HEK293 (cell line): ENCODE results near the gene C11orf21.

Experiments used
- CTCF ChIA-PET: fragments of 350-600 bp; formaldehyde crosslinking; extraction: SDS; loops from one replicate; lab custom pipeline; 2021; ENCODE audit warnings: antibody characterized with exemption; lab: Yijun Ruan, JAX
- POLR2A ChIA-PET: fragments of 300-600 bp; formaldehyde crosslinking; extraction: SDS; loops from one replicate; lab custom pipeline; 2020; ENCODE audit warnings: antibody characterized with exemption, inconsistent platforms; lab: Yijun Ruan, JAX
- H3K27ac ChIP-seq: fragments of 200-500 bp; sonication (Bioruptor generic); 2 replicates; pipeline ENCODE4 v1.5.1; 2014; ENCODE audit warnings: low read depth, low read length, control low read depth, inconsistent platforms; ENCODE audit errors: extremely low read depth
- H3K36me3 ChIP-seq, 2 experiments: fragments of 200-500 bp in 1 of 2; sonication (Bioruptor generic) in 1 of 2; 1 replicate in 1 of 2; 2 replicates in 1 of 2; pipeline ENCODE4 v1.5.1; 2014 to 2017; ENCODE audit warnings: inconsistent platforms in 2 of 2, low read length in 2 of 2; ENCODE audit not compliant: control insufficient read depth in 2 of 2, insufficient read depth in 1 of 2
- H3K4me1 ChIP-seq: fragments of 200-500 bp; sonication (Bioruptor generic); 2 replicates; pipeline ENCODE4 v1.5.1; 2014; ENCODE audit warnings: mild to moderate bottlenecking, low read length, inconsistent platforms; ENCODE audit not compliant: control insufficient read depth, insufficient read depth
- H3K4me3 ChIP-seq: 2 replicates; pipeline ENCODE4 v1.5.1; 2011; ENCODE audit warnings: low read depth, mild to moderate bottlenecking, control low read depth, low read length, moderate library complexity
- H3K9me3 ChIP-seq: fragments of 200-500 bp; sonication (Bioruptor generic); 2 replicates; pipeline ENCODE4 v1.5.1; 2014; ENCODE audit warnings: low read depth, low read length, inconsistent platforms; ENCODE audit not compliant: control insufficient read depth, insufficient read depth
- KLF10 ChIP-seq: fragments of 450-650 bp; IDR thresholded peaks from 2 replicates; pipeline ENCODE4 v1.5.1; 2018; ENCODE audit warnings: missing biosample characterization, mild to moderate bottlenecking, missing genetic modification characterization
- WT1 ChIP-seq: fragments of 450-650 bp; formaldehyde crosslinking; IDR thresholded peaks from 2 replicates; pipeline ENCODE4 v1.5.1; 2016; ENCODE audit warnings: missing biosample characterization, missing genetic modification characterization
- ZBTB1 ChIP-seq: fragments of 450-650 bp; formaldehyde crosslinking; IDR thresholded peaks from 2 replicates; pipeline ENCODE4 v1.5.1; 2016; ENCODE audit warnings: missing biosample characterization, missing genetic modification characterization
- ZNF174 ChIP-seq: fragments of 450-650 bp; formaldehyde crosslinking; IDR thresholded peaks from 2 replicates; pipeline ENCODE4 v1.5.0; 2017; ENCODE audit warnings: missing biosample characterization, mild to moderate bottlenecking, missing genetic modification characterization
- ZNF211 ChIP-seq: fragments of 450-650 bp; formaldehyde crosslinking; IDR thresholded peaks from 2 replicates; pipeline ENCODE4 v1.5.1; 2016; ENCODE audit warnings: low read depth, missing biosample characterization, missing genetic modification characterization
- ZNF274 ChIP-seq, 2 experiments: fragments of 200-500 bp in 1 of 2; fragments of 450-650 bp in 1 of 2; sonication (Bioruptor generic) in 1 of 2; formaldehyde crosslinking in 1 of 2; IDR thresholded peaks; 2 replicates each; pipeline versions ENCODE4 v1.5.1 to v1.6.1; 2014 to 2016; ENCODE audit warnings: borderline replicate concordance in 1 of 2, inconsistent platforms in 1 of 2, low read length in 1 of 2, missing biosample characterization in 1 of 2, missing genetic modification characterization in 1 of 2
- ZNF311 ChIP-seq: fragments of 450-650 bp; formaldehyde crosslinking; IDR thresholded peaks from 2 replicates; pipeline ENCODE4 v1.5.1; 2017; ENCODE audit warnings: missing biosample characterization, missing genetic modification characterization, borderline replicate concordance
- ZNF335 ChIP-seq: fragments of 450-650 bp; formaldehyde crosslinking; conservative IDR thresholded peaks from 2 replicates; pipeline ENCODE4 v1.5.1; 2016; ENCODE audit warnings: missing biosample characterization, missing genetic modification characterization
- ZNF37A ChIP-seq: fragments of 450-650 bp; IDR thresholded peaks from 2 replicates; pipeline ENCODE4 v1.5.1; 2018; ENCODE audit warnings: missing biosample characterization, missing genetic modification characterization
- ZNF571 ChIP-seq: fragments of 450-650 bp; formaldehyde crosslinking; IDR thresholded peaks from 2 replicates; pipeline ENCODE4 v1.5.0; 2017; ENCODE audit warnings: missing biosample characterization, missing genetic modification characterization
- ZNF629 ChIP-seq: fragments of 450-650 bp; formaldehyde crosslinking; IDR thresholded peaks from 2 replicates; pipeline ENCODE4 v1.5.1; 2017; ENCODE audit warnings: missing biosample characterization, missing genetic modification characterization
- ZNF707 ChIP-seq: fragments of 450-650 bp; formaldehyde crosslinking; IDR thresholded peaks from 2 replicates; pipeline ENCODE4 v1.5.1; 2016; ENCODE audit warnings: missing biosample characterization, missing genetic modification characterization
- TF ChIP-seq, protein P1 (sequence below): fragments of 450-650 bp; formaldehyde crosslinking; IDR thresholded peaks from 2 replicates; pipeline ENCODE4 v1.5.1; 2016; ENCODE audit warnings: missing biosample characterization, missing genetic modification characterization
- TF ChIP-seq, protein P2 (sequence below): fragments of 450-650 bp; formaldehyde crosslinking; IDR thresholded peaks from 2 replicates; pipeline ENCODE4 v1.5.1; 2017; ENCODE audit warnings: missing biosample characterization, mild to moderate bottlenecking, missing genetic modification characterization, moderate library complexity
- TF ChIP-seq, protein P3 (sequence below): fragments of 450-650 bp; formaldehyde crosslinking; IDR thresholded peaks from 2 replicates; pipeline ENCODE4 v1.5.1; 2017; ENCODE audit warnings: missing biosample characterization, missing genetic modification characterization
- TF ChIP-seq, protein P4 (sequence below): fragments of 450-650 bp; formaldehyde crosslinking; IDR thresholded peaks from 2 replicates; pipeline ENCODE4 v1.5.1; 2016; ENCODE audit warnings: missing biosample characterization, missing genetic modification characterization, borderline replicate concordance
- TF ChIP-seq, protein P5 (sequence below): fragments of 450-650 bp; formaldehyde crosslinking; IDR thresholded peaks from 2 replicates; pipeline ENCODE4 v1.5.1; 2016; ENCODE audit warnings: missing biosample characterization, missing genetic modification characterization

Gene C11orf21

DNA sequence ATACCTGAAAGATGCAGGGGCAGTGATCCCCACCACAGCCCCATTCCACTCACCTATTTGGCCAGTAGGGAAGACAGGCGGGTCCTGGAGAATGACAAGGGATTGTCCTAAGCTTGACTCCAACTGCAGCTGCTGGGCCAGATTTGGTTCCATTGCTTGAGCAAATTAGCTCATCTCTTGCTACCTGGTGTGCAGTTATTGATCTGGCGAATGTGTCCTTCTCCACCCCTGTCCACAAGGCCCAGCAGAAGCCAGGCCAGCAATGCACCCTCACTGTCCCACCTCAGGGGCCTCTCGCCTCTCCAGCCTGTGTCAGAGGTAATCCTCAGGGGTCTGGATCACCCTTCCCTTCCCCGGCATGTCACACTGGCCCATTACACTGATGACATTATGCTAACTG, 23.4 kb upstream of the C11orf21 start:
- ChIA-PET CTCF (no interaction called here), POLR2A (no interaction called here)
- no peaks in the 10 kb centered on the region for H3K36me3 ChIP-seq
- TF ChIP-seq ZNF311 (tag by site-specific recombination) (no peak), ZBTB1 (tag by site-specific recombination) (no peak), ZNF335 (no peak), ZNF37A (tag by site-specific recombination) (no peak), ZNF629 (tag by site-specific recombination) (no peak), ZNF174 (tag by site-specific recombination) (no peak), WT1 (tag by site-specific recombination) (no peak), ZNF571 (no peak), KLF10 (tag by site-specific recombination) (no peak), ZNF211 (no peak), ZNF707 (tag by site-specific recombination) (no peak)
- TF ChIP-seq, protein P1, sequence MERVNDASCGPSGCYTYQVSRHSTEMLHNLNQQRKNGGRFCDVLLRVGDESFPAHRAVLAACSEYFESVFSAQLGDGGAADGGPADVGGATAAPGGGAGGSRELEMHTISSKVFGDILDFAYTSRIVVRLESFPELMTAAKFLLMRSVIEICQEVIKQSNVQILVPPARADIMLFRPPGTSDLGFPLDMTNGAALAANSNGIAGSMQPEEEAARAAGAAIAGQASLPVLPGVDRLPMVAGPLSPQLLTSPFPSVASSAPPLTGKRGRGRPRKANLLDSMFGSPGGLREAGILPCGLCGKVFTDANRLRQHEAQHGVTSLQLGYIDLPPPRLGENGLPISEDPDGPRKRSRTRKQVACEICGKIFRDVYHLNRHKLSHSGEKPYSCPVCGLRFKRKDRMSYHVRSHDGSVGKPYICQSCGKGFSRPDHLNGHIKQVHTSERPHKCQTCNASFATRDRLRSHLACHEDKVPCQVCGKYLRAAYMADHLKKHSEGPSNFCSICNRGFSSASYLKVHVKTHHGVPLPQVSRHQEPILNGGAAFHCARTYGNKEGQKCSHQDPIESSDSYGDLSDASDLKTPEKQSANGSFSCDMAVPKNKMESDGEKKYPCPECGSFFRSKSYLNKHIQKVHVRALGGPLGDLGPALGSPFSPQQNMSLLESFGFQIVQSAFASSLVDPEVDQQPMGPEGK (tag by site-specific recombination): no peak
- TF ChIP-seq, protein P2, sequence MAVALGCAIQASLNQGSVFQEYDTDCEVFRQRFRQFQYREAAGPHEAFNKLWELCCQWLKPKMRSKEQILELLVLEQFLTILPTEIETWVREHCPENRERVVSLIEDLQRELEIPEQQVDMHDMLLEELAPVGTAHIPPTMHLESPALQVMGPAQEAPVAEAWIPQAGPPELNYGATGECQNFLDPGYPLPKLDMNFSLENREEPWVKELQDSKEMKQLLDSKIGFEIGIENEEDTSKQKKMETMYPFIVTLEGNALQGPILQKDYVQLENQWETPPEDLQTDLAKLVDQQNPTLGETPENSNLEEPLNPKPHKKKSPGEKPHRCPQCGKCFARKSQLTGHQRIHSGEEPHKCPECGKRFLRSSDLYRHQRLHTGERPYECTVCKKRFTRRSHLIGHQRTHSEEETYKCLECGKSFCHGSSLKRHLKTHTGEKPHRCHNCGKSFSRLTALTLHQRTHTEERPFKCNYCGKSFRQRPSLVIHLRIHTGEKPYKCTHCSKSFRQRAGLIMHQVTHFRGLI (tag by site-specific recombination): no peak
- TF ChIP-seq, protein P3, sequence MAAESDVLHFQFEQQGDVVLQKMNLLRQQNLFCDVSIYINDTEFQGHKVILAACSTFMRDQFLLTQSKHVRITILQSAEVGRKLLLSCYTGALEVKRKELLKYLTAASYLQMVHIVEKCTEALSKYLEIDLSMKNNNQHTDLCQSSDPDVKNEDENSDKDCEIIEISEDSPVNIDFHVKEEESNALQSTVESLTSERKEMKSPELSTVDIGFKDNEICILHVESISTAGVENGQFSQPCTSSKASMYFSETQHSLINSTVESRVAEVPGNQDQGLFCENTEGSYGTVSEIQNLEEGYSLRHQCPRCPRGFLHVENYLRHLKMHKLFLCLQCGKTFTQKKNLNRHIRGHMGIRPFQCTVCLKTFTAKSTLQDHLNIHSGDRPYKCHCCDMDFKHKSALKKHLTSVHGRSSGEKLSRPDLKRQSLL: no peak
- no peak overlapping the region for H3K4me3 ChIP-seq
- no peak overlapping the region for H3K27ac ChIP-seq
- H3K4me1 ChIP-seq: no peaks in the 10 kb centered on the region
- H3K9me3 ChIP-seq: no peaks in the 10 kb centered on the region

DNA sequence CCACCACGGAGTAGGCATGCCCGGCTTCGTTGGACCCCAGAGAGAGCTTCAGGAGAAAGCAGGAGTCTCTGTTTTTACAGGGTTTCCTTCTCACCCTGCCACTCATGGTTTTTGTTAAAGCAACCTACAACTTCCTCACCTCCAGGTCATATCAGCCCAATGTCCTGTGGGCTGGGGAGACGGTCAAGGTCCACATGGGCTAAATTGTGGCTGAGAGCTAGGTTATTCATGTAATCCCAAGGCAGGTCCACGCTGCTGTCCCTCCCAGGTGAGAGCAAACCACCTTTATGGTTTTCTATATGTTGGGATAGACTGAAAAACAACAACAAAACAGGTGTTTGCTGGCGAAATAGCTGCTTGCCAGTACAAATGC, 19.6 kb upstream of the C11orf21 start:
- TF ChIP-seq, protein P4, sequence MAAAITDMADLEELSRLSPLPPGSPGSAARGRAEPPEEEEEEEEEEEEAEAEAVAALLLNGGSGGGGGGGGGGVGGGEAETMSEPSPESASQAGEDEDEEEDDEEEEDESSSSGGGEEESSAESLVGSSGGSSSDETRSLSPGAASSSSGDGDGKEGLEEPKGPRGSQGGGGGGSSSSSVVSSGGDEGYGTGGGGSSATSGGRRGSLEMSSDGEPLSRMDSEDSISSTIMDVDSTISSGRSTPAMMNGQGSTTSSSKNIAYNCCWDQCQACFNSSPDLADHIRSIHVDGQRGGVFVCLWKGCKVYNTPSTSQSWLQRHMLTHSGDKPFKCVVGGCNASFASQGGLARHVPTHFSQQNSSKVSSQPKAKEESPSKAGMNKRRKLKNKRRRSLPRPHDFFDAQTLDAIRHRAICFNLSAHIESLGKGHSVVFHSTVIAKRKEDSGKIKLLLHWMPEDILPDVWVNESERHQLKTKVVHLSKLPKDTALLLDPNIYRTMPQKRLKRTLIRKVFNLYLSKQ (tag by site-specific recombination): no peak
- TF ChIP-seq ZNF274 (IDR thresholded peaks at IDR 0.05; ENCODE audit: low read length) (no peak), ZNF274 (tag by site-specific recombination; IDR thresholded peaks at IDR 0.05; ENCODE audit: borderline replicate concordance) (no peak)
- TF ChIP-seq, protein P5, sequence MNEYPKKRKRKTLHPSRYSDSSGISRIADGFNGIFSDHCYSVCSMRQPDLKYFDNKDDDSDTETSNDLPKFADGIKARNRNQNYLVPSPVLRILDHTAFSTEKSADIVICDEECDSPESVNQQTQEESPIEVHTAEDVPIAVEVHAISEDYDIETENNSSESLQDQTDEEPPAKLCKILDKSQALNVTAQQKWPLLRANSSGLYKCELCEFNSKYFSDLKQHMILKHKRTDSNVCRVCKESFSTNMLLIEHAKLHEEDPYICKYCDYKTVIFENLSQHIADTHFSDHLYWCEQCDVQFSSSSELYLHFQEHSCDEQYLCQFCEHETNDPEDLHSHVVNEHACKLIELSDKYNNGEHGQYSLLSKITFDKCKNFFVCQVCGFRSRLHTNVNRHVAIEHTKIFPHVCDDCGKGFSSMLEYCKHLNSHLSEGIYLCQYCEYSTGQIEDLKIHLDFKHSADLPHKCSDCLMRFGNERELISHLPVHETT (tag by site-specific recombination): no peak
- TF ChIP-seq, all 188 proteins: peak for 0
- POLR2A ChIA-PET: no interaction called here
- no peak overlapping the region for H3K4me3 ChIP-seq
- no peak overlapping the region for H3K27ac ChIP-seq
- no peaks in the 10 kb centered on the region for H3K36me3 ChIP-seq
- CTCF ChIA-PET: interaction anchor here (1.2 to 1.7 kb wide), 2 partner anchors 9 to 124 kb away, joined by 3 read pairs; no protein-coding TSS in a partner anchor
- no peaks in the 10 kb centered on the region for H3K9me3 ChIP-seq
- H3K4me1 ChIP-seq: no peaks in the 10 kb centered on the region
